ENCODE data around the gene WNK1. TPM values are rescaled to one million over a fixed set of nuclear protein-coding genes. Genes with fewer than 3 reads are reported as not detected.
A peak's percentile ranks its signal among the peaks of the same experiment; 100 is the strongest.

WNK1 gene
- polyA plus RNA-seq, 1 donor (not counting 4 experiments of a cell fraction or from before 2014, with no cell fraction given): 72.3 TPM

DNA sequence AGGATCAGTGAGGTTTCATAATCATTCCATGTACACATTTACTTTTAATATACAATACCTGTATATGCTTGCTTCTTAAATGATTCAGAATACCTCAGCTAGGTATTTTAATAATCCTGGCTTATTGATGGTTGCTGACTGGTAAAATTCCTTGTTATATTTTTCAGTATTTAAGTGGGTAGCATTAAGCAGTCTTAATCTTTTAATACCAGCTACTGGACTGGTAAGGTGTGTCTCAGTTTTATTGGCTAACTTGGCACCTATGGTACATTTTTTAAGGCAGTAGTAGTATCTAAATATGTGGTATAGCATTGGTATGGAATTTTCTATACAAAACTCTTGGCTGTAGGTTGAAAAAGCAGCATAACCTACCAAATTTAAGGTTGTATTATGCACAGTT is 100.5 kb downstream of the WNK1 start:
- no peaks in the 10 kb centered on the region for H3K9me1 ChIP-seq (ENCODE audit: control insufficient read depth, extremely low read depth, insufficient read depth, low read length)
- no peak for FAIRE-seq
- H3K36me3 ChIP-seq (ENCODE audit: control insufficient read depth in 2 of 2, extremely low read depth in 1 of 2, insufficient read depth in 2 of 2, low read length in 2 of 2): no peaks in the 10 kb centered on the region
- H3K4me1 ChIP-seq (ENCODE audit: control insufficient read depth, extremely low read depth, insufficient read depth, low read length): peaks cover 49% of the 10 kb centered on the region
- dilution Hi-C loops (cut with MboI; ENCODE audit: extremely low pct_ligation_motif_present, low sequenced_read_pairs): no loop called here
- H2AFZ ChIP-seq (ENCODE audit: control insufficient read depth, low read length): no peak overlapping the region
- no peaks in the 10 kb centered on the region for H4K20me1 ChIP-seq (ENCODE audit: control insufficient read depth, extremely low read depth, insufficient read depth, low read length)
- peak overlapping the region; percentile 80 for H3K27ac ChIP-seq (ENCODE audit: control insufficient read depth, insufficient read depth, low read length)
- H3K4me2 ChIP-seq (ENCODE audit: control insufficient read depth, extremely low read depth, insufficient read depth, low read depth, low read length): peak overlapping the region; percentile 68
- TF ChIP-seq, protein P1, sequence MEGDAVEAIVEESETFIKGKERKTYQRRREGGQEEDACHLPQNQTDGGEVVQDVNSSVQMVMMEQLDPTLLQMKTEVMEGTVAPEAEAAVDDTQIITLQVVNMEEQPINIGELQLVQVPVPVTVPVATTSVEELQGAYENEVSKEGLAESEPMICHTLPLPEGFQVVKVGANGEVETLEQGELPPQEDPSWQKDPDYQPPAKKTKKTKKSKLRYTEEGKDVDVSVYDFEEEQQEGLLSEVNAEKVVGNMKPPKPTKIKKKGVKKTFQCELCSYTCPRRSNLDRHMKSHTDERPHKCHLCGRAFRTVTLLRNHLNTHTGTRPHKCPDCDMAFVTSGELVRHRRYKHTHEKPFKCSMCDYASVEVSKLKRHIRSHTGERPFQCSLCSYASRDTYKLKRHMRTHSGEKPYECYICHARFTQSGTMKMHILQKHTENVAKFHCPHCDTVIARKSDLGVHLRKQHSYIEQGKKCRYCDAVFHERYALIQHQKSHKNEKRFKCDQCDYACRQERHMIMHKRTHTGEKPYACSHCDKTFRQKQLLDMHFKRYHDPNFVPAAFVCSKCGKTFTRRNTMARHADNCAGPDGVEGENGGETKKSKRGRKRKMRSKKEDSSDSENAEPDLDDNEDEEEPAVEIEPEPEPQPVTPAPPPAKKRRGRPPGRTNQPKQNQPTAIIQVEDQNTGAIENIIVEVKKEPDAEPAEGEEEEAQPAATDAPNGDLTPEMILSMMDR (optimal IDR thresholded peaks at IDR 0.05 in 1 of 3, IDR thresholded peaks at IDR 0.05 in 1 of 3, conservative IDR thresholded peaks at IDR 0.05 in 1 of 3; ENCODE audit: extremely low read depth in 1 of 3, insufficient read depth in 2 of 3, low read length in 3 of 3): no peak
- TF ChIP-seq EZH2 (IDR thresholded peaks at IDR 0.05; ENCODE audit: low read length): no peak
- H3K9ac ChIP-seq (ENCODE audit: control insufficient read depth, extremely low read depth, insufficient read depth, low read length): no peak overlapping the region
- H3K27me3 ChIP-seq (ENCODE audit: control insufficient read depth, extremely low read depth, insufficient read depth, low read length): no peaks in the 10 kb centered on the region
- H3K9me3 ChIP-seq (ENCODE audit: control insufficient read depth, low read depth, low read length): no peaks in the 10 kb centered on the region
- no peak for DNase-seq (ENCODE audit: low read depth, low spot score)
- peaks cover 42% of the 10 kb centered on the region for H3K79me2 ChIP-seq (ENCODE audit: control insufficient read depth, insufficient read depth, low read length)
- H3K4me3 ChIP-seq (ENCODE audit: control insufficient read depth in 2 of 3, extremely low read depth in 1 of 3, insufficient read depth in 2 of 3, low read depth in 1 of 3, low read length in 3 of 3): no peak overlapping the region

DNA sequence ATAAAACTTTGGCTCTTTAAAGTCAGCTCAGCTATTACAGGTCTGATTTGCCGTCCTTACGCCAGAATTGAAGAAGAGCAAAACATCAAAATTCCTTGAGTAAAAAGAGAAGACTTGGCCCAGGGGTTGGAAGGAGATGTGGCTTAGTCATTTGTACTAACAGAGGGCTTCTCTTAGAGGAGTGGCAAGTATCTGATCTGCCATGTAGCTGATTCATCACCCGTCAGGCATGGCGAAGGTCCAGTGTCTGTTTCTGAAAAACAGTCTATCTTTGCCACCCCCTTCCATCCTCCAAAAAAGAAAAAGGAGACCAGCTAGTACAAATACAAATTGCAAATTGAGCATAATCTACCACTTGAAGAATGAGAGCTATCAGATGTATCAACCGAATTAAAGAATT is 105.2 kb downstream of the WNK1 start:
- TF ChIP-seq, protein P1 (optimal IDR thresholded peaks at IDR 0.05 in 1 of 3, IDR thresholded peaks at IDR 0.05 in 1 of 3, conservative IDR thresholded peaks at IDR 0.05 in 1 of 3; ENCODE audit: extremely low read depth in 1 of 3, insufficient read depth in 2 of 3, low read length in 3 of 3): no peak
- TF ChIP-seq EZH2 (IDR thresholded peaks at IDR 0.05; ENCODE audit: low read length): no peak
- Histone ChIP-seq H3K9me3 (ENCODE audit: control insufficient read depth, low read depth, low read length) (no peaks in the 10 kb centered on the region), H3K36me3 (ENCODE audit: control insufficient read depth in 2 of 2, extremely low read depth in 1 of 2, insufficient read depth in 2 of 2, low read length in 2 of 2) (peaks cover 8 to 10% of the 10 kb centered on the region in 2 experiments), H3K79me2 (ENCODE audit: control insufficient read depth, insufficient read depth, low read length) (peaks cover 19% of the 10 kb centered on the region), H4K20me1 (ENCODE audit: control insufficient read depth, extremely low read depth, insufficient read depth, low read length) (no peaks in the 10 kb centered on the region), H3K4me2 (ENCODE audit: control insufficient read depth, extremely low read depth, insufficient read depth, low read depth, low read length) (peak overlapping the region; percentile 81), H3K9ac (ENCODE audit: control insufficient read depth, extremely low read depth, insufficient read depth, low read length) (peak overlapping the region; percentile 34), H3K4me3 (ENCODE audit: control insufficient read depth in 2 of 3, extremely low read depth in 1 of 3, insufficient read depth in 2 of 3, low read depth in 1 of 3, low read length in 3 of 3) (no peak overlapping the region), H3K4me1 (ENCODE audit: control insufficient read depth, extremely low read depth, insufficient read depth, low read length) (peaks cover 30% of the 10 kb centered on the region), H3K27me3 (ENCODE audit: control insufficient read depth, extremely low read depth, insufficient read depth, low read length) (no peaks in the 10 kb centered on the region), H2AFZ (ENCODE audit: control insufficient read depth, low read length) (no peak overlapping the region), H3K27ac (ENCODE audit: control insufficient read depth, insufficient read depth, low read length) (peak overlapping the region; percentile 68), H3K9me1 (ENCODE audit: control insufficient read depth, extremely low read depth, insufficient read depth, low read length) (no peaks in the 10 kb centered on the region)
- DNase-seq (ENCODE audit: low read depth, low spot score): no peak
- dilution Hi-C loops (cut with MboI; ENCODE audit: extremely low pct_ligation_motif_present, low sequenced_read_pairs): no loop called here
- FAIRE-seq: peak; percentile 98

Data from keratinocyte (primary cell).